Activated T-helper 17 cell treated with anti-CD3 and anti-CD28 coated beads, Interleukin-2, amount 50 U/mL, for 72 hours (primary cell): ENCODE data around the gene AGO1. TPM values are rescaled to one million over a fixed set of nuclear protein-coding genes. Genes with fewer than 3 reads are reported as not detected.
"Not testable (repeated sequence)": the region's sequence is repeated elsewhere in the genome, so short reads cannot be mapped to it uniquely, and the experiment has no call there.

Experiments used
- ATAC-seq: fragments of 150-1000 bp; cut with Tn5 transposase; replicated peaks from 2 replicates; pipeline ENCODE4 v1.10.0; 2021; ENCODE audit warnings: mild to moderate bottlenecking, moderate library complexity
- H3K27ac Mint-ChIP-seq: one replicate; pipeline ENCODE4 v1.8.0; 2022; ENCODE audit warnings: mixed read lengths
- H3K27me3 Mint-ChIP-seq: one replicate; pipeline ENCODE4 v1.8.0; 2022; ENCODE audit warnings: mixed read lengths
- H3K36me3 Mint-ChIP-seq: one replicate; pipeline ENCODE4 v1.8.0; 2022; ENCODE audit warnings: low read depth, mild to moderate bottlenecking, mixed read lengths
- H3K4me1 Mint-ChIP-seq: one replicate; pipeline ENCODE4 v1.8.0; 2022; ENCODE audit warnings: mixed read lengths
- H3K4me3 Mint-ChIP-seq: one replicate; pipeline ENCODE4 v1.8.0; 2022; ENCODE audit warnings: mild to moderate bottlenecking, mixed read lengths
- H3K9me3 Mint-ChIP-seq: one replicate; pipeline ENCODE4 v1.8.0; 2022; ENCODE audit warnings: mixed read lengths
- total RNA-seq, 2 donors: library from RNA; stranded (reverse); gene quantifications; one replicate each; pipeline ENCODE4 v1.2.3, GENCODE V29; 2022

Gene AGO1
- total RNA-seq, 2 donors from 2014 or later = 29.5 to 34.9 TPM

GRCh38 chr1:35856964-35857363 lies 26.0 kb upstream of the AGO1 start:
- no peaks in the 10 kb centered on the region for H3K27me3 Mint-ChIP-seq
- H3K9me3 Mint-ChIP-seq = no peaks in the 10 kb centered on the region
- no peaks in the 10 kb centered on the region for H3K4me1 Mint-ChIP-seq
- ATAC-seq = no peak
- no peak overlapping the region for H3K4me3 Mint-ChIP-seq
- H3K36me3 Mint-ChIP-seq = peaks cover 46% of the 10 kb centered on the region
- H3K27ac Mint-ChIP-seq = no peak overlapping the region

- peaks cover 37% of the 10 kb centered on the region for H3K36me3 Mint-ChIP-seq
- no peaks in the 10 kb centered on the region for H3K9me3 Mint-ChIP-seq
- H3K4me3 Mint-ChIP-seq = no peak overlapping the region
- H3K27ac Mint-ChIP-seq = no peak overlapping the region
- no peaks in the 10 kb centered on the region for H3K27me3 Mint-ChIP-seq
- ATAC-seq = no peak
- H3K4me1 Mint-ChIP-seq = no peaks in the 10 kb centered on the region
Observed at GRCh38 chr1:35857830-35858229, 25.2 kb upstream of the AGO1 start.

GRCh38 chr1:35860696-35861095 lies 22.3 kb upstream of the AGO1 start:
- H3K9me3 Mint-ChIP-seq = no peaks in the 10 kb centered on the region
- H3K36me3 Mint-ChIP-seq = peaks cover 8% of the 10 kb centered on the region
- no peaks in the 10 kb centered on the region for H3K27me3 Mint-ChIP-seq
- H3K4me3 Mint-ChIP-seq = no peak overlapping the region
- ATAC-seq = no peak
- no peak overlapping the region for H3K27ac Mint-ChIP-seq
- H3K4me1 Mint-ChIP-seq = no peaks in the 10 kb centered on the region

GRCh38 chr1:35863136-35863535 lies 19.9 kb upstream of the AGO1 start:
- no peaks in the 10 kb centered on the region for H3K36me3 Mint-ChIP-seq
- no peak overlapping the region for H3K27ac Mint-ChIP-seq
- H3K27me3 Mint-ChIP-seq = no peaks in the 10 kb centered on the region
- H3K9me3 Mint-ChIP-seq = no peaks in the 10 kb centered on the region
- H3K4me1 Mint-ChIP-seq = no peaks in the 10 kb centered on the region
- no peak for ATAC-seq
- H3K4me3 Mint-ChIP-seq = no peak overlapping the region

- H3K27me3 Mint-ChIP-seq = no peaks in the 10 kb centered on the region
- no peaks in the 10 kb centered on the region for H3K4me1 Mint-ChIP-seq
- no peak for ATAC-seq
- no peaks in the 10 kb centered on the region for H3K36me3 Mint-ChIP-seq
- no peak overlapping the region for H3K27ac Mint-ChIP-seq
- H3K9me3 Mint-ChIP-seq = no peaks in the 10 kb centered on the region
- H3K4me3 Mint-ChIP-seq = no peak overlapping the region
Observed at GRCh38 chr1:35863881-35864625, 19.0 kb upstream of the AGO1 start.

GRCh38 chr1:35864813-35865212 lies 18.2 kb upstream of the AGO1 start:
- no peaks in the 10 kb centered on the region for H3K36me3 Mint-ChIP-seq
- H3K9me3 Mint-ChIP-seq = no peaks in the 10 kb centered on the region
- no peak for ATAC-seq
- no peak overlapping the region for H3K4me3 Mint-ChIP-seq
- H3K27me3 Mint-ChIP-seq = no peaks in the 10 kb centered on the region
- H3K4me1 Mint-ChIP-seq = no peaks in the 10 kb centered on the region
- H3K27ac Mint-ChIP-seq = no peak overlapping the region

- H3K27me3 Mint-ChIP-seq = no peaks in the 10 kb centered on the region
- no peaks in the 10 kb centered on the region for H3K4me1 Mint-ChIP-seq
- H3K4me3 Mint-ChIP-seq = no peak overlapping the region
- H3K9me3 Mint-ChIP-seq = no peaks in the 10 kb centered on the region
- H3K27ac Mint-ChIP-seq = no peak overlapping the region
- ATAC-seq = no peak
- no peaks in the 10 kb centered on the region for H3K36me3 Mint-ChIP-seq
Observed at GRCh38 chr1:35866991-35867390, 16.0 kb upstream of the AGO1 start.

GRCh38 chr1:35869245-35869950 lies 13.6 kb upstream of the AGO1 start:
- H3K4me3 Mint-ChIP-seq, H3K36me3 Mint-ChIP-seq, H3K4me1 Mint-ChIP-seq, H3K27me3 Mint-ChIP-seq, ATAC-seq, H3K27ac Mint-ChIP-seq, H3K9me3 Mint-ChIP-seq: not testable (repeated sequence)

- no peaks in the 10 kb centered on the region for H3K9me3 Mint-ChIP-seq
- no peaks in the 10 kb centered on the region for H3K27me3 Mint-ChIP-seq
- H3K36me3 Mint-ChIP-seq = no peaks in the 10 kb centered on the region
- no peak for ATAC-seq
- no peaks in the 10 kb centered on the region for H3K4me1 Mint-ChIP-seq
- no peak overlapping the region for H3K27ac Mint-ChIP-seq
- H3K4me3 Mint-ChIP-seq = no peak overlapping the region
Observed at GRCh38 chr1:35870651-35871309, 12.2 kb upstream of the AGO1 start.

- no peaks in the 10 kb centered on the region for H3K36me3 Mint-ChIP-seq
- H3K4me3 Mint-ChIP-seq = no peak overlapping the region
- no peaks in the 10 kb centered on the region for H3K27me3 Mint-ChIP-seq
- H3K27ac Mint-ChIP-seq = no peak overlapping the region
- no peaks in the 10 kb centered on the region for H3K4me1 Mint-ChIP-seq
- ATAC-seq = no peak
- no peaks in the 10 kb centered on the region for H3K9me3 Mint-ChIP-seq
Observed at GRCh38 chr1:35873243-35873750, 9.7 kb upstream of the AGO1 start.

- not testable (repeated sequence) for H3K27ac Mint-ChIP-seq, H3K4me3 Mint-ChIP-seq, H3K27me3 Mint-ChIP-seq, ATAC-seq, H3K36me3 Mint-ChIP-seq, H3K9me3 Mint-ChIP-seq, H3K4me1 Mint-ChIP-seq
Observed at GRCh38 chr1:35874115-35874514, 8.9 kb upstream of the AGO1 start.

- Mint-ChIP-seq H3K27ac (no peak overlapping the region), H3K9me3 (no peaks in the 10 kb centered on the region), H3K36me3 (no peaks in the 10 kb centered on the region), H3K4me3 (no peak overlapping the region), H3K27me3 (no peaks in the 10 kb centered on the region), H3K4me1 (peaks cover 4% of the 10 kb centered on the region)
- no peak for ATAC-seq
Observed at GRCh38 chr1:35876988-35877387, 6.0 kb upstream of the AGO1 start.

GRCh38 chr1:35881850-35882273 lies 1.1 kb upstream of the AGO1 start:
- no peak for ATAC-seq
- H3K9me3 Mint-ChIP-seq = no peaks in the 10 kb centered on the region
- H3K27me3 Mint-ChIP-seq = no peaks in the 10 kb centered on the region
- no peaks in the 10 kb centered on the region for H3K36me3 Mint-ChIP-seq
- H3K27ac Mint-ChIP-seq = peak overlapping the region; percentile 14
- peak overlapping the region; percentile 91 for H3K4me3 Mint-ChIP-seq
- H3K4me1 Mint-ChIP-seq = peaks cover 14% of the 10 kb centered on the region

GRCh38 chr1:35882586-35882944 lies 444 bp upstream of the AGO1 start:
- peaks cover 15% of the 10 kb centered on the region for H3K4me1 Mint-ChIP-seq

GRCh38 chr1:35883635-35884101 lies 659 bp downstream of the AGO1 start:
- ATAC-seq = peak; percentile 5
- peaks cover 12% of the 10 kb centered on the region for H3K36me3 Mint-ChIP-seq

More at GRCh38 chr1:35882586-35882944, 444 bp upstream of the AGO1 start:
- H3K27ac Mint-ChIP-seq = peak overlapping the region; percentile 14
- no peaks in the 10 kb centered on the region for H3K9me3 Mint-ChIP-seq
- peak overlapping the region; percentile 91 for H3K4me3 Mint-ChIP-seq
- H3K27me3 Mint-ChIP-seq = no peaks in the 10 kb centered on the region
- peaks cover 1% of the 10 kb centered on the region for H3K36me3 Mint-ChIP-seq
- no peak for ATAC-seq

More at GRCh38 chr1:35883635-35884101, 659 bp downstream of the AGO1 start:
- H3K9me3 Mint-ChIP-seq = no peaks in the 10 kb centered on the region
- peak overlapping the region; percentile 91 for H3K4me3 Mint-ChIP-seq
- H3K27ac Mint-ChIP-seq = peak overlapping the region; percentile 92
- H3K27me3 Mint-ChIP-seq = no peaks in the 10 kb centered on the region
- peaks cover 15% of the 10 kb centered on the region for H3K4me1 Mint-ChIP-seq
